ENCODE data around the gene SH3BGRL2.

GRCh38 chr6:79600313-79600712 is 30.8 kb upstream of the SH3BGRL2 start:
- TF ChIP-seq CTCF (conservative IDR thresholded peaks at IDR 0.05; ENCODE audit: low read depth, low read length) (no peak), EZH2 (IDR thresholded peaks at IDR 0.05; ENCODE audit: borderline replicate concordance, low read depth, low read length, poor library complexity, severe bottlenecking) (no peak)
